HL-60 (cell line): Measurements from ENCODE around the gene LSM4.

ENCODE experiments used
- DNase-seq, 2 experiments: peaks; one replicate each; pipeline ENCODE4 v3.0.0-alpha.2; 2010 to 2020; ENCODE audit warnings: low read depth in 1 of 2, low spot score in 1 of 2
- H3K27ac ChIP-seq: fragments of 250-450 bp; sonication (Bioruptor Pico); replicated peaks from 2 replicates; pipeline ENCODE4 v1.5.1; 2020; ENCODE audit warnings: mild to moderate bottlenecking, moderate library complexity
- H3K27me3 ChIP-seq: fragments of 250-450 bp; sonication (Bioruptor Pico); 2 replicates; pipeline ENCODE4 v1.5.1; 2021; ENCODE audit warnings: mild to moderate bottlenecking, moderate library complexity; ENCODE audit not compliant: insufficient read depth, poor library complexity, severe bottlenecking
- H3K4me3 ChIP-seq: replicated peaks from 2 replicates; pipeline ENCODE4 v1.5.1; 2011; ENCODE audit warnings: mild to moderate bottlenecking, control low read depth, low read length; ENCODE audit not compliant: insufficient read depth
- GABPA ChIP-seq: IDR thresholded peaks from 2 replicates; pipeline ENCODE4 v1.6.1; 2012; ENCODE audit warnings: low read depth
- POLR2AphosphoS5 ChIP-seq: IDR thresholded peaks from 2 replicates; pipeline ENCODE4 v1.6.1; 2012; ENCODE audit warnings: low read depth
- REST ChIP-seq: IDR thresholded peaks from 2 replicates; pipeline ENCODE4 v1.6.1; 2012; ENCODE audit warnings: low read depth; ENCODE audit not compliant: insufficient replicate concordance
- SPI1 ChIP-seq: IDR thresholded peaks from 2 replicates; pipeline ENCODE4 v1.6.1; 2012; ENCODE audit warnings: low read depth, mild to moderate bottlenecking, borderline replicate concordance
- TF ChIP-seq, protein P1 (sequence below): IDR thresholded peaks from one replicate; pipeline ENCODE4 v1.5.1; 2011; ENCODE audit warnings: low read length, control low read depth, inconsistent platforms; ENCODE audit not compliant: insufficient read depth

LSM4 gene

DNA sequence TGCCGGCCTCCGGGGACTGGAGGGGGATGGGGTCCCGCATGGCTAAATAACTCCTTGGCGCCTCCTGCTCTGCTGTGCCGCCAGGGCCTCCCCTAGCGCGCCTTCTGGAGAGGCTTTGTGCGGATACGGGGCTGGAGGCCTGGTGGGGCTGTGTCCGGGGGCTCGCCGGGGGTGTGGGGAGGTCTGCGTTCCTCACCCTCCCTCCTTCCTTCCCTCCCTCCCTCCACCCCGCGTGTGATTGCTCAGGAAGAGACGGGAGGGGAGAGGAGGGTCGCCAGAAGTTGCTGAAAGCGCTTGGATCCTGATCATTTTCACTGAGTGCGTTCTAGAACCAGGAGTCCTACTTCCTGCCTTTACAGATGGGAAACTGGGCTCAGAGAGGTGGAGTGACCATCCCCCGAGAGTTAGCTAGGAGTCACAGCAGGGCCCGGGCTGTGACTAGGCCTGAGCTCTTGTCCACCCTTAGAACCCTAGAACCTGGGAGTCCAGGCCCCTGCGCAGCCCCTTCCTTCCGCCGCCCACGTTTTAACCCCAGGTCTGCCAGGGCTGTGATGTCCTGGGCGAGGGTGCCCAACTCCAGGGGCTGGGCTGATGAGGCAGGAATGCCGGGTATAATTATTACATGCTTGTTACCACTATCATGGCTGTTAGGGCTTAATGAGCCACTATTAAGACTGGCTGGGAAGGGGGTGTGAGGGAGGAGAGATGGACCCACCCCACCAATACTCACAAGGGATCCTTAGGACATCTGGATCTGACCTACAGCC lies 40.7 kb downstream of the LSM4 start:
- H3K27ac ChIP-seq: peak overlapping the region; percentile 99
- peak; percentile 77 for TF ChIP-seq POLR2AphosphoS5
- TF ChIP-seq GABPA: no peak
- peak in 1 of 2 experiments; percentile 88 for DNase-seq
- H3K27me3 ChIP-seq: no peaks in the 10 kb centered on the region
- H3K4me3 ChIP-seq: peak overlapping the region; percentile 48

DNA sequence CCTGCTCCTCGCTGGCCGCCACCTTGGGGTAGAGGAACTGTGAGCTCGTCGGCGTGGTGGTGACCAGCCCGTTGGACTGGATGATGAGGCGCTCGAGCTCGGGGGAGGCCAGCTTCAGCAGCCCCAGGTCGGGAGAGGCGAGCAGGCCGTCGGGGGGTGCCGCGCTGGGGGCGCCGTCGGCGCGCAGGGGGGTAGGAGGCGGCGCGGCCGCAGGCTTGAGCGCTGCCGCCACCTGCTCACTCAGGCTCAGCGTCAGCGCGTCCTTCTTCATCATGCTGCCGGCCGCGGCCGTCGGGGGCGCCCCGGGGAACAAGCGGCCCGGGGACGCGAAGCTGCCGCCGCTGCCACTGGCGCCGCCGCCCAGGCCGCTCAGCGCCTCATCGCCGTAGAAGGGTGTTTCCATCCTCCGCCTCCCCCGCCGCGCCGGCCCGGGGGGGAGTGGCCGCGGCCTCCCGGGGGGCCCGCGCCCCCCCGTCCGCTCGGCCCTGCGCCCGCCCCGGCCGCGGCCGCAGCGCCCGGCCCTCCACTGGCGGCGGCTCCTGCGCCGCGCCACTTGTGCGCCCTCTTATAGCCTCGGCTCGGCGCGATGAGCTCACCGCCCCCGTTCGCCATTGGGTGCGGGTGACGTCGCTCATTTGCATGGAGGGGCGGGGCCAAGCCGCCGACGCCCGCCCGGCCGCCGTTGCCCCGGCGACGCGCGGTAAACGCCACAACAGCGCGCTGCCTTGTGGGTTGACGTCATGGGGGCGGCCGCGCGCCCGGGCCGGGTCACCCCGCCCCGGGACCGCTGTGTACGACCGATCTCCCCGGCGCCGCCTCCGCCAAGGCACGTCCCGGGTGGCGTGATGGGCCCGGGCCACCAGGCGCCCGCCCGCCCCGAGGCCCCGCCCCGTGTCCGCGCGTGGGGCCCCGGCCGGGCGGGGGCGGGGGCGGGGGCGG lies 41.5 kb downstream of the LSM4 start, which contains the start of gene JUND:
Gene JUND (minus strand): TSS at position 541 of the 939 bp plus-strand sequence. CDS start 138 bp downstream, at position 403.
- peak; percentile 94 to 97 for DNase-seq
- Histone ChIP-seq H3K4me3 (peak within 1 kb of the TSS; percentile 73), H3K27ac (peak within 1 kb of the TSS; percentile 99), H3K27me3 (no peaks in the 10 kb centered on the region)
- no peak for TF ChIP-seq SPI1
- TF ChIP-seq POLR2AphosphoS5: peak; percentile 73
- no peak for TF ChIP-seq GABPA

DNA sequence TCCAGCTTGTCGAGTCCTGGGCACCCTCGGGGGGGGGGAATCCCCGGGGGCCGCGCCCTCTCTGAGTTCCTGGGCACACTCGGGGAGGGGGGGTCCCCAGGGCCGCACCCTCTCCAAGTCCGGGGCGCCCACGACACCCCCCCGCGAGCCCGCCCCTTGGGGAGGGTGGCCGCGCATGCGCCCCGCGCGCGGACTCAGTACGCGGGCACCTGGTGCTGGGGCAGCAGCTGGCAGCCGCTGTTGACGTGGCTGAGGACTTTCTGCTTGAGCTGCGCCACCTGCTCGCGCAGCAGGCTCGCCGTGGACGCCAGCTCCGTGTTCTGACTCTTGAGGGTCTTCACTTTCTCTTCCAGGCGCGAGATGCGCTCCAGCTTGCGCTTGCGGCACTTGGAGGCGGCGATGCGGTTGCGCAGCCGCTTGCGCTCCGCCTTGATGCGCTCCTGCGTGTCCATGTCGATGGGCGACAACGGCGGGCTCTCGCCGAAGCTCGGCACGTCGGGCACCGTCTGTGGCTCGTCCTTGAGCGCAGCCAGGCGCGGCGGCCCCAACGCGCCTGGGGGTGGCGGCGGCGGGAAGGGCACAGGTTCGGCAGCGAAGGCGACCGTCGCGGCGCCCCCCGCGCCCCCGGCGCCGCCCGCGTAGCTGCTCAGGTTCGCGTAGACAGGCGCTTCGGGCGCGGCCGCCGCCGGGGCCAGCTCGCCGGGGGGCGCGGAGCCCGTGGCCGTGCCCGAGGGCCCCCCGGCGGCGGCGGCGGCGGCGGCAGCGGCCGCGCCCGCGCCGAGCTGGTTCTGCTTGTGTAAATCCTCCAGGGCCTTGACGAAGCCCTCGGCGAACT lies 42.4 kb downstream of the LSM4 start:
- TF ChIP-seq SPI1 (no peak), REST (peak; percentile 53), GABPA (no peak), POLR2AphosphoS5 (peak; percentile 96)
- Histone ChIP-seq H3K27ac (peak overlapping the region; percentile 96), H3K4me3 (peak overlapping the region; percentile 73), H3K27me3 (no peaks in the 10 kb centered on the region)
- DNase-seq: peak; percentile 70 to 85

GRCh38 chr19:18279516-18280246 lies 43.2 kb downstream of the LSM4 start:
- Histone ChIP-seq H3K27me3 (no peaks in the 10 kb centered on the region), H3K27ac (peak overlapping the region; percentile 96), H3K4me3 (peak overlapping the region; percentile 73)
- DNase-seq: peak; percentile 88 to 95
- TF ChIP-seq REST (no peak), SPI1 (peak; percentile 62; the same call in 1 of the 2 replicates), GABPA (no peak), POLR2AphosphoS5 (peak; percentile 60)
- TF ChIP-seq, protein P1, sequence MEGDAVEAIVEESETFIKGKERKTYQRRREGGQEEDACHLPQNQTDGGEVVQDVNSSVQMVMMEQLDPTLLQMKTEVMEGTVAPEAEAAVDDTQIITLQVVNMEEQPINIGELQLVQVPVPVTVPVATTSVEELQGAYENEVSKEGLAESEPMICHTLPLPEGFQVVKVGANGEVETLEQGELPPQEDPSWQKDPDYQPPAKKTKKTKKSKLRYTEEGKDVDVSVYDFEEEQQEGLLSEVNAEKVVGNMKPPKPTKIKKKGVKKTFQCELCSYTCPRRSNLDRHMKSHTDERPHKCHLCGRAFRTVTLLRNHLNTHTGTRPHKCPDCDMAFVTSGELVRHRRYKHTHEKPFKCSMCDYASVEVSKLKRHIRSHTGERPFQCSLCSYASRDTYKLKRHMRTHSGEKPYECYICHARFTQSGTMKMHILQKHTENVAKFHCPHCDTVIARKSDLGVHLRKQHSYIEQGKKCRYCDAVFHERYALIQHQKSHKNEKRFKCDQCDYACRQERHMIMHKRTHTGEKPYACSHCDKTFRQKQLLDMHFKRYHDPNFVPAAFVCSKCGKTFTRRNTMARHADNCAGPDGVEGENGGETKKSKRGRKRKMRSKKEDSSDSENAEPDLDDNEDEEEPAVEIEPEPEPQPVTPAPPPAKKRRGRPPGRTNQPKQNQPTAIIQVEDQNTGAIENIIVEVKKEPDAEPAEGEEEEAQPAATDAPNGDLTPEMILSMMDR: peak; percentile 83
